SU-DHL-6 (cell line): ENCODE results near the gene PSME4.

ENCODE experiments used
- CTCF ChIP-seq: fragments of 200-600 bp; sonication (generic); IDR thresholded peaks from one replicate; pipeline ENCODE4 v1.5.1; 2017; ENCODE audit warnings: antibody characterized with exemption, mild to moderate bottlenecking, low read length, moderate library complexity; ENCODE audit not compliant: insufficient read depth, poor library complexity, severe bottlenecking
- EZH2phosphoT487 ChIP-seq: fragments of 200-600 bp; sonication (generic), shearing (Covaris generic); conservative IDR thresholded peaks from 2 replicates; pipeline ENCODE4 v1.6.1; 2018; ENCODE audit warnings: mild to moderate bottlenecking, antibody characterized with exemption, low read length, moderate library complexity, mixed read lengths

GRCh38 chr2:53881360-53881759 lies 89.4 kb downstream of the PSME4 start:
- TF ChIP-seq CTCF: no peak
- no peak for TF ChIP-seq EZH2phosphoT487
